Measurements from ENCODE around the gene BAHCC1.
A peak's percentile ranks its signal among the peaks of the same experiment; 100 is the strongest.
"Not testable (repeated sequence)": the region's sequence is repeated elsewhere in the genome, so short reads cannot be mapped to it uniquely, and the experiment has no call there.

BAHCC1 gene

GRCh38 chr17:81414756-81415516, 19.7 kb downstream of the BAHCC1 start:
- DNase-seq, result peak; percentile 42

GRCh38 chr17:81415681-81416080, 20.4 kb downstream of the BAHCC1 start:
- DNase-seq, result no peak

- peak; percentile 96 for DNase-seq
Observed at GRCh38 chr17:81416612-81417011, 21.4 kb downstream of the BAHCC1 start.

GRCh38 chr17:81417049-81417878, 22.0 kb downstream of the BAHCC1 start:
- no peak for DNase-seq

- no peak for DNase-seq
Observed at GRCh38 chr17:81417879-81418709, 22.8 kb downstream of the BAHCC1 start.

GRCh38 chr17:81418710-81419318, 23.6 kb downstream of the BAHCC1 start:
- DNase-seq, result peak; percentile 59

GRCh38 chr17:81419319-81419885, 24.1 kb downstream of the BAHCC1 start:
- DNase-seq, result peak; percentile 77

GRCh38 chr17:81419886-81420768, 24.9 kb downstream of the BAHCC1 start:
- no peak for DNase-seq

- DNase-seq, result no peak
Observed at GRCh38 chr17:81420769-81421462, 25.7 kb downstream of the BAHCC1 start.

- DNase-seq, result no peak
Observed at GRCh38 chr17:81422776-81423697, 27.8 kb downstream of the BAHCC1 start.

GRCh38 chr17:81423698-81424071, 28.4 kb downstream of the BAHCC1 start:
- DNase-seq, result no peak

GRCh38 chr17:81424151-81425017, 29.1 kb downstream of the BAHCC1 start:
- DNase-seq, result no peak

GRCh38 chr17:81425041-81425440, 29.8 kb downstream of the BAHCC1 start:
- not testable (repeated sequence) for DNase-seq

- DNase-seq, result not testable (repeated sequence)
Observed at GRCh38 chr17:81425716-81426392, 30.6 kb downstream of the BAHCC1 start.

- DNase-seq, result no peak
Observed at GRCh38 chr17:81426393-81427172, 31.3 kb downstream of the BAHCC1 start.

GRCh38 chr17:81427173-81428120, 32.2 kb downstream of the BAHCC1 start:
- peak; percentile 34 for DNase-seq
